ENCODE measurements around the gene NDEL1. TPM values are rescaled to one million over a fixed set of nuclear protein-coding genes. Genes with fewer than 3 reads are reported as not detected.

Gene NDEL1
- total RNA-seq, 1 experiment from 2014 or later: 38.4 TPM

DNA sequence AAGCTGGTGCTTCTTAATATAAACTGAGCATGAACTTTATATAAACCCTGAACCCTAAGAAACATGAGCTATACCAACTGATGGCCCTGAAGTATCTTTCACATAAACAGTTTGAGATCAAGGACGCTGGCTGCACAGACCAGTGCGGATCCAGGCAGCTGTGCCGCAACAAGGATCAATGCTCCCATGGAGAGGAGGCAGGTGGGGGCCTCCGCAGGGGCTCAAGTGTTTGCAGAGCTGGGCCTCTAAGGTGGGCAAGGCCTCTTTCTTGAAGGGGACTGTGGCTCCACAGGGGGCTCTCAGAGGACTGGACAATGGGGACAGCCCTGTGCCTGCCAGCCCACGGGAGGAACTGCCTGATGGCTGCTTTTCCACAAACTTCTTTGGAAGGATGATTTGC lies 46.0 kb downstream of the NDEL1 start:
- TF ChIP-seq, protein P1, sequence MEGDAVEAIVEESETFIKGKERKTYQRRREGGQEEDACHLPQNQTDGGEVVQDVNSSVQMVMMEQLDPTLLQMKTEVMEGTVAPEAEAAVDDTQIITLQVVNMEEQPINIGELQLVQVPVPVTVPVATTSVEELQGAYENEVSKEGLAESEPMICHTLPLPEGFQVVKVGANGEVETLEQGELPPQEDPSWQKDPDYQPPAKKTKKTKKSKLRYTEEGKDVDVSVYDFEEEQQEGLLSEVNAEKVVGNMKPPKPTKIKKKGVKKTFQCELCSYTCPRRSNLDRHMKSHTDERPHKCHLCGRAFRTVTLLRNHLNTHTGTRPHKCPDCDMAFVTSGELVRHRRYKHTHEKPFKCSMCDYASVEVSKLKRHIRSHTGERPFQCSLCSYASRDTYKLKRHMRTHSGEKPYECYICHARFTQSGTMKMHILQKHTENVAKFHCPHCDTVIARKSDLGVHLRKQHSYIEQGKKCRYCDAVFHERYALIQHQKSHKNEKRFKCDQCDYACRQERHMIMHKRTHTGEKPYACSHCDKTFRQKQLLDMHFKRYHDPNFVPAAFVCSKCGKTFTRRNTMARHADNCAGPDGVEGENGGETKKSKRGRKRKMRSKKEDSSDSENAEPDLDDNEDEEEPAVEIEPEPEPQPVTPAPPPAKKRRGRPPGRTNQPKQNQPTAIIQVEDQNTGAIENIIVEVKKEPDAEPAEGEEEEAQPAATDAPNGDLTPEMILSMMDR (conservative IDR thresholded peaks at IDR 0.05): no peak
- no CpG with 5 or more reads among the region's 5 CpGs for WGBS (ENCODE audit: extremely low coverage, insufficient read length, low lambda C conversion rate)
- no peak overlapping the region for H3K56ac ChIP-seq (ENCODE audit: insufficient read length, low read depth, low read length)
- H3K23ac ChIP-seq (ENCODE audit: insufficient read length, low read depth, low read length): no peak overlapping the region
- H2AFZ ChIP-seq (ENCODE audit: low read length): no peak overlapping the region
- no peak overlapping the region for H4K5ac ChIP-seq (ENCODE audit: insufficient read length, low read depth, low read length)
- no peak overlapping the region for H2AK5ac ChIP-seq (ENCODE audit: insufficient read length, low read length)
- H3K9ac ChIP-seq (ENCODE audit: extremely low read depth, insufficient read length, low read length): no peak overlapping the region
- Mint-ChIP-seq H3K36me3 (ENCODE audit: insufficient read depth in 1 of 3, low read depth in 3 of 3) (peaks cover 62 to 96% (median 96%) of the 10 kb centered on the region in 3 experiments), H3K27ac (no peak overlapping the region; a peak in 1 of 7 replicates), H3K4me1 (no peaks in the 10 kb centered on the region), H3K4me3 (no peak overlapping the region), H3K27me3 (ENCODE audit: low read depth) (no peaks in the 10 kb centered on the region), H3K9me3 (0 out of 5 replicates have a peak, but pooled peaks cover 0 to 2% of the 10 kb centered on the region in 2 experiments)
- H3K27ac ChIP-seq (ENCODE audit: insufficient read length, low read depth, low read length): no peak overlapping the region
- H3K79me1 ChIP-seq (ENCODE audit: insufficient read depth, low read depth, low read length, poor library complexity, severe bottlenecking): no peaks in the 10 kb centered on the region
- no peak overlapping the region for H3K18ac ChIP-seq (ENCODE audit: insufficient read length, low read depth, low read length)
- no peak overlapping the region for H2BK12ac ChIP-seq (ENCODE audit: insufficient read length, low read depth, low read length)
- no peak overlapping the region for H2BK5ac ChIP-seq (ENCODE audit: insufficient read length, low read length)
- H4K91ac ChIP-seq (ENCODE audit: insufficient read length, low read depth, low read length): no peak overlapping the region
- no peaks in the 10 kb centered on the region for H3K27me3 ChIP-seq (ENCODE audit: insufficient read depth, low read length)
- H3K23me2 ChIP-seq (ENCODE audit: insufficient read length, low read depth, low read length, poor library complexity, severe bottlenecking): no peaks in the 10 kb centered on the region
- no peak overlapping the region for H3K14ac ChIP-seq (ENCODE audit: insufficient read depth, low read length)
- no peaks in the 10 kb centered on the region for H3K4me1 ChIP-seq (ENCODE audit: insufficient read depth, low read length)
- no peak for DNase-seq
- H2BK20ac ChIP-seq (ENCODE audit: low read depth, low read length, poor library complexity, severe bottlenecking): no peak overlapping the region
- H3K4ac ChIP-seq (ENCODE audit: low read depth, low read length): no peak overlapping the region
- H2BK120ac ChIP-seq (ENCODE audit: low read depth, low read length, poor library complexity, severe bottlenecking): no peak overlapping the region
- no peak overlapping the region for H3T11ph ChIP-seq (ENCODE audit: low read length)
- H4K20me1 ChIP-seq (ENCODE audit: control insufficient read depth, insufficient read depth, insufficient read length): no peaks in the 10 kb centered on the region
- no peak overlapping the region for H3K4me2 ChIP-seq (ENCODE audit: insufficient read depth, insufficient read length, low read length)
- H3K79me2 ChIP-seq (ENCODE audit: insufficient read depth, low read length): no peaks in the 10 kb centered on the region
- H3K9me3 ChIP-seq (ENCODE audit: control insufficient read depth, low read depth, low read length): no peaks in the 10 kb centered on the region
- H2BK15ac ChIP-seq (ENCODE audit: low read depth, low read length): no peak overlapping the region
- H4K8ac ChIP-seq (replicated peaks; ENCODE audit: insufficient read length, low read depth, low read length): no peak overlapping the region

All from H9 (cell line).